HEK293 (cell line): ENCODE measurements around the gene CDC14B.

Experiments used
- ATF2 ChIP-seq: fragments of 450-650 bp; formaldehyde crosslinking; IDR thresholded peaks from 2 replicates; pipeline ENCODE4 v1.5.1; 2016; ENCODE audit warnings: missing biosample characterization, missing genetic modification characterization, low read depth
- CTCF ChIP-seq: fragments of 450-650 bp; formaldehyde crosslinking; IDR thresholded peaks from 2 replicates; pipeline ENCODE4 v1.5.1; 2016; ENCODE audit warnings: missing biosample characterization, missing genetic modification characterization
- ZNF146 ChIP-seq: fragments of 450-650 bp; formaldehyde crosslinking; IDR thresholded peaks from 2 replicates; pipeline ENCODE4 v1.5.1; 2016; ENCODE audit warnings: missing biosample characterization, missing genetic modification characterization
- ZSCAN5A ChIP-seq: fragments of 450-650 bp; formaldehyde crosslinking; IDR thresholded peaks from 2 replicates; pipeline ENCODE4 v1.5.1; 2016; ENCODE audit warnings: missing biosample characterization, missing genetic modification characterization
- TF ChIP-seq, protein P1 (sequence below): fragments of 450-650 bp; formaldehyde crosslinking; IDR thresholded peaks from 2 replicates; pipeline ENCODE4 v1.5.1; 2016; ENCODE audit warnings: missing biosample characterization, missing genetic modification characterization, borderline replicate concordance

GRCh38 chr9:96611302-96611701, 8.3 kb downstream of the CDC14B start:
- TF ChIP-seq ZSCAN5A (tag by site-specific recombination) (no peak), CTCF (no peak), ZNF146 (tag by site-specific recombination) (no peak), ATF2 (tag by site-specific recombination) (no peak)
- TF ChIP-seq, protein P1, sequence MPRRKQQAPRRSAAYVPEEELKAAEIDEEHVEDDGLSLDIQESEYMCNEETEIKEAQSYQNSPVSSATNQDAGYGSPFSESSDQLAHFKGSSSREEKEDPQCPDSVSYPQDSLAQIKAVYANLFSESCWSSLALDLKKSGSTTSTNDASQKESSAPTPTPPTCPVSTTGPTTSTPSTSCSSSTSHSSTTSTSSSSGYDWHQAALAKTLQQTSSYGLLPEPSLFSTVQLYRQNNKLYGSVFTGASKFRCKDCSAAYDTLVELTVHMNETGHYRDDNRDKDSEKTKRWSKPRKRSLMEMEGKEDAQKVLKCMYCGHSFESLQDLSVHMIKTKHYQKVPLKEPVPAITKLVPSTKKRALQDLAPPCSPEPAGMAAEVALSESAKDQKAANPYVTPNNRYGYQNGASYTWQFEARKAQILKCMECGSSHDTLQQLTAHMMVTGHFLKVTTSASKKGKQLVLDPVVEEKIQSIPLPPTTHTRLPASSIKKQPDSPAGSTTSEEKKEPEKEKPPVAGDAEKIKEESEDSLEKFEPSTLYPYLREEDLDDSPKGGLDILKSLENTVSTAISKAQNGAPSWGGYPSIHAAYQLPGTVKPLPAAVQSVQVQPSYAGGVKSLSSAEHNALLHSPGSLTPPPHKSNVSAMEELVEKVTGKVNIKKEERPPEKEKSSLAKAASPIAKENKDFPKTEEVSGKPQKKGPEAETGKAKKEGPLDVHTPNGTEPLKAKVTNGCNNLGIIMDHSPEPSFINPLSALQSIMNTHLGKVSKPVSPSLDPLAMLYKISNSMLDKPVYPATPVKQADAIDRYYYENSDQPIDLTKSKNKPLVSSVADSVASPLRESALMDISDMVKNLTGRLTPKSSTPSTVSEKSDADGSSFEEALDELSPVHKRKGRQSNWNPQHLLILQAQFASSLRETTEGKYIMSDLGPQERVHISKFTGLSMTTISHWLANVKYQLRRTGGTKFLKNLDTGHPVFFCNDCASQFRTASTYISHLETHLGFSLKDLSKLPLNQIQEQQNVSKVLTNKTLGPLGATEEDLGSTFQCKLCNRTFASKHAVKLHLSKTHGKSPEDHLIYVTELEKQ = no peak
